B cell (primary cell): ENCODE data around the gene KYNU. TPM values are rescaled to one million over a fixed set of nuclear protein-coding genes. Genes with fewer than 3 reads are reported as not detected.

Experiments
- ATAC-seq: fragments of 200-7000 bp; cut with Tn5 transposase; one replicate; pipeline ENCODE4 v1.10.0; 2021; ENCODE audit warnings: low read depth, mild to moderate bottlenecking, moderate number of reproducible peaks, moderate library complexity
- CTCF ChIA-PET: fragments of 350-600 bp; sonication (Branson Sonifier 250); formaldehyde crosslinking; loops from one replicate; lab custom pipeline; 2021; ENCODE audit warnings: antibody characterized with exemption, inconsistent platforms; lab: Charles Lee
- POLR2A ChIA-PET: fragments of 350-600 bp; sonication (Branson Sonifier 250); formaldehyde crosslinking; loops from one replicate; lab custom pipeline; 2021; ENCODE audit warnings: antibody characterized with exemption; lab: Charles Lee
- DNase-seq: peaks from one replicate; pipeline ENCODE4 v3.0.0; 2013
- H2AFZ ChIP-seq: 2 replicates; pipeline ENCODE4 v1.6.1; 2012; ENCODE audit warnings: mild to moderate bottlenecking, low read depth, low read length; ENCODE audit not compliant: insufficient read depth, poor library complexity, severe bottlenecking
- H3K27ac ChIP-seq, 2 donors: 1 replicate in 1 of 2; 2 replicates in 1 of 2; pipeline ENCODE4 v1.5.1; 2012 to 2013; ENCODE audit warnings: low read length in 2 of 2, mild to moderate bottlenecking in 2 of 2, moderate library complexity in 1 of 2
- H3K27me3 ChIP-seq, 4 experiments: fragments of 200-600 bp in 1 of 4; sonication (generic) in 1 of 4; replicated peaks in 1 of 4; 1 replicate in 2 of 4; 2 replicates in 2 of 4; pipeline versions ENCODE4 v1.6.1 to v1.7.0; 2013 to 2016; ENCODE audit warnings: low read length in 3 of 4, mild to moderate bottlenecking in 2 of 4, mixed read lengths in 1 of 4, moderate library complexity in 1 of 4; ENCODE audit not compliant: insufficient read depth in 4 of 4, control insufficient read depth in 3 of 4; ENCODE audit errors: control extremely low read depth in 1 of 4
- H3K36me3 ChIP-seq, 2 experiments: replicated peaks in 1 of 2; 1 replicate in 1 of 2; 2 replicates in 1 of 2; pipeline versions ENCODE4 v1.6.1 to v1.7.1; 2013; ENCODE audit warnings: low read length in 1 of 2; ENCODE audit not compliant: insufficient read depth in 2 of 2, control insufficient read depth in 1 of 2; ENCODE audit errors: control extremely low read depth in 1 of 2, extremely low read depth in 1 of 2
- H3K4me1 ChIP-seq, 2 donors: fragments of 200-600 bp in 1 of 2; sonication (generic) in 1 of 2; 1 replicate in 1 of 2; 2 replicates in 1 of 2; pipeline versions ENCODE4 v1.5.1 to v1.6.1; 2013 to 2017; ENCODE audit warnings: low read length in 2 of 2; ENCODE audit not compliant: control insufficient read depth in 2 of 2, insufficient read depth in 2 of 2
- H3K4me2 ChIP-seq: replicated peaks from 2 replicates; pipeline ENCODE3; 2012; ENCODE audit warnings: mild to moderate bottlenecking, low read depth, low read length; ENCODE audit not compliant: poor library complexity, severe bottlenecking
- H3K4me3 ChIP-seq, 5 experiments: fragments of 200-600 bp in 1 of 5; sonication (generic) in 1 of 5; 1 replicate in 3 of 5; 2 replicates in 2 of 5; pipeline versions ENCODE4 v1.5.1 to v1.7.0; 2011 to 2016; ENCODE audit warnings: low read length in 4 of 5, mild to moderate bottlenecking in 4 of 5, low read depth in 2 of 5, control low read depth in 1 of 5, moderate library complexity in 1 of 5; ENCODE audit not compliant: insufficient read depth in 1 of 5; ENCODE audit errors: control extremely low read depth in 1 of 5, extremely low read depth in 1 of 5
- H3K79me2 ChIP-seq: fragments of 200-600 bp; sonication (generic); one replicate; pipeline ENCODE4 v1.6.0; 2016; ENCODE audit warnings: low read length; ENCODE audit not compliant: control insufficient read depth, insufficient read depth
- H3K9ac ChIP-seq: fragments of 200-600 bp; sonication (generic); 2 replicates; pipeline ENCODE4 v1.6.1; 2017; ENCODE audit warnings: mild to moderate bottlenecking, low read length, moderate library complexity
- H3K9me3 ChIP-seq, 3 donors: one replicate each; pipeline versions ENCODE4 v1.6.1 to v1.7.1; 2013; ENCODE audit warnings: low read length in 2 of 3; ENCODE audit not compliant: control insufficient read depth in 2 of 3, insufficient read depth in 1 of 3; ENCODE audit errors: control extremely low read depth in 1 of 3
- H4K20me1 ChIP-seq: 2 replicates; pipeline ENCODE4 v1.6.0; 2012; ENCODE audit warnings: mild to moderate bottlenecking, low read length; ENCODE audit not compliant: insufficient read depth, control insufficient read depth, poor library complexity, severe bottlenecking
- H3K27ac Mint-ChIP-seq: one replicate; pipeline ENCODE4 v1.8.0; 2021; ENCODE audit warnings: mixed read lengths
- H3K27me3 Mint-ChIP-seq: one replicate; pipeline ENCODE4 v1.8.0; 2021; ENCODE audit warnings: mixed read lengths
- H3K4me1 Mint-ChIP-seq: one replicate; pipeline ENCODE4 v1.8.0; 2021; ENCODE audit warnings: mixed read lengths
- H3K4me3 Mint-ChIP-seq: one replicate; pipeline ENCODE4 v1.8.0; 2021; ENCODE audit warnings: mixed read lengths
- H3K9me3 Mint-ChIP-seq: one replicate; pipeline ENCODE4 v1.8.0; 2022; ENCODE audit warnings: mixed read lengths; ENCODE audit not compliant: insufficient read depth
- EZH2 ChIP-seq: IDR thresholded peaks from 2 replicates; pipeline ENCODE4 v1.6.1; 2012; ENCODE audit warnings: borderline replicate concordance, low read depth, mild to moderate bottlenecking, moderate library complexity, low read length; ENCODE audit not compliant: insufficient read depth, poor library complexity, severe bottlenecking
- WGBS: methylation state at CpG from one replicate; pipeline ENCODE4 v1.1.5; 2013; ENCODE audit warnings: missing lambda C conversion rate; ENCODE audit not compliant: insufficient coverage; 5-methylcytosine and 5-hydroxymethylcytosine counted together
- intact Hi-C: fragments of 100-400 bp; cut with micrococcal nuclease; formaldehyde crosslinking; loops from one replicate; pipeline ENCODE4 v1.10.0; 2022
- polyA plus RNA-seq: library from polyadenylated mRNA; depleted of rRNA; stranded (reverse); fragments of >200 nt; gene quantifications from 2 replicates; pipeline ENCODE4 v1.2.3, GENCODE V29; 2012
- total RNA-seq, 2 donors: library from RNA; stranded (reverse); fragments of 120-200 nt in 1 of 2; gene quantifications; 1 replicate in 1 of 2; 2 replicates in 1 of 2; pipeline versions ENCODE4 v1.2.3 to v1.2.4, GENCODE V29; 2013 to 2022
- TF ChIP-seq, protein P1 (sequence below): fragments of 200-600 bp; IDR thresholded peaks from one replicate; pipeline ENCODE4 v1.8.0; 2022; ENCODE audit warnings: antibody characterized with exemption, mild to moderate bottlenecking

The KYNU gene
- total and polyA plus RNA-seq, 2 donors (not counting 1 experiment from before 2014, with no cell fraction given) = 14.5 to 46.2 TPM

DNA sequence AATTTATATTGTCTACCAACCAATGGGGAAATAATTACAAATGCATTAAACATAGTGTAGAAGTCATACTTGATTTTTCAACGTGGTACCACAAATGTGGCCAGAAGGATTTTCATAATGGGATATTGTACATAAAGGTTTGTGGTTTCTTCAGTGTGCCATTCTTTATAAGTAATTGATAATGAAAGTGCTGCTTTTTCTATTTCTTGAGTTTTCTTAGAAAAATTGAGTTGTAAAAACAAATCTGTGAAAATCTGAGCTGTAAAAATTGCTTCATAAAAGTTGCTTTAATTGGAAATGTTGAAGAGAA, 103.6 kb downstream of the KYNU start:
- no peak overlapping the region for H3K4me2 ChIP-seq
- Mint-ChIP-seq H3K27ac (no peak overlapping the region), H3K4me3 (no peak overlapping the region), H3K4me1 (peaks cover 33% of the 10 kb centered on the region), H3K9me3 (no peaks in the 10 kb centered on the region), H3K27me3 (no peaks in the 10 kb centered on the region)
- CTCF ChIA-PET = interaction anchor here (0.8 to 5.7 kb wide), 11 partner anchors 9 to 385 kb away, joined by 3 to 57 read pairs (median 5); no protein-coding TSS in a partner anchor
- no peaks in the 10 kb centered on the region for H3K79me2 ChIP-seq
- no peak for TF ChIP-seq EZH2
- TF ChIP-seq, protein P1, sequence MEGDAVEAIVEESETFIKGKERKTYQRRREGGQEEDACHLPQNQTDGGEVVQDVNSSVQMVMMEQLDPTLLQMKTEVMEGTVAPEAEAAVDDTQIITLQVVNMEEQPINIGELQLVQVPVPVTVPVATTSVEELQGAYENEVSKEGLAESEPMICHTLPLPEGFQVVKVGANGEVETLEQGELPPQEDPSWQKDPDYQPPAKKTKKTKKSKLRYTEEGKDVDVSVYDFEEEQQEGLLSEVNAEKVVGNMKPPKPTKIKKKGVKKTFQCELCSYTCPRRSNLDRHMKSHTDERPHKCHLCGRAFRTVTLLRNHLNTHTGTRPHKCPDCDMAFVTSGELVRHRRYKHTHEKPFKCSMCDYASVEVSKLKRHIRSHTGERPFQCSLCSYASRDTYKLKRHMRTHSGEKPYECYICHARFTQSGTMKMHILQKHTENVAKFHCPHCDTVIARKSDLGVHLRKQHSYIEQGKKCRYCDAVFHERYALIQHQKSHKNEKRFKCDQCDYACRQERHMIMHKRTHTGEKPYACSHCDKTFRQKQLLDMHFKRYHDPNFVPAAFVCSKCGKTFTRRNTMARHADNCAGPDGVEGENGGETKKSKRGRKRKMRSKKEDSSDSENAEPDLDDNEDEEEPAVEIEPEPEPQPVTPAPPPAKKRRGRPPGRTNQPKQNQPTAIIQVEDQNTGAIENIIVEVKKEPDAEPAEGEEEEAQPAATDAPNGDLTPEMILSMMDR = peak; percentile 63
- no peaks in the 10 kb centered on the region for H3K9me3 ChIP-seq
- intact Hi-C loops = loop anchor here (1.0 to 5.0 kb wide), 2 partner anchors 104 to 185 kb away; partner anchors contain the start of gene KYNU
- peaks cover 6 to 9% of the 10 kb centered on the region in 2 donors for H3K4me1 ChIP-seq
- no peak for ATAC-seq
- no peak overlapping the region for H3K27ac ChIP-seq
- H3K36me3 ChIP-seq = peaks cover 3 to 10% of the 10 kb centered on the region in 2 experiments
- POLR2A ChIA-PET = no interaction called here
- H3K27me3 ChIP-seq = no peaks in the 10 kb centered on the region
- no peak overlapping the region for H2AFZ ChIP-seq
- H3K9ac ChIP-seq = no peak overlapping the region
- peaks cover 5% of the 10 kb centered on the region for H4K20me1 ChIP-seq
- no peak overlapping the region for H3K4me3 ChIP-seq
- no peak for DNase-seq
- no CpG with 5 or more reads among the region's 1 CpG for WGBS

DNA sequence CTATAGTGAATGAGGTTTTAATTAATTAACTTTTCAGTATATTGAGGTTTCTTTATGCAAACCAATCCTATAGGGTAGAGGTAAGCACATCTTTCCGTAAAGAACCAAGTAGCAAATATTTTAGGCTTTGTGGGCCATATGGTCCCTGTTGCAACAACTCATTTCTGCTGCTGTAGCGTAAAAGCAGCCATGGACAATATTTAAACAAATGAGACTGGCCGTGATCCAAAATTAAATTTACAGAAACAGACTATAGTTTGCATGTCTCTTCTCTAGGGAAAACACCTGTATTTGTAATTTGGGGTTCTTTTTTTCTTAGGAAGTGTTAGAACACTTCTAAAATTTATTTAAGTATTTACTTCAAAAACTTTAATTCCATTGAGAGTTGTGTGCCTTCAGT, 104.3 kb downstream of the KYNU start:
- H3K9me3 ChIP-seq = no peaks in the 10 kb centered on the region
- H2AFZ ChIP-seq = no peak overlapping the region
- H3K4me2 ChIP-seq = no peak overlapping the region
- WGBS = no CpG with 5 or more reads among the region's 3 CpGs
- TF ChIP-seq, protein P1 = no peak
- no peak for TF ChIP-seq EZH2
- ChIA-PET CTCF (interaction anchor here (1.1 to 5.7 kb wide), 7 partner anchors 8 to 299 kb away, joined by 3 to 57 read pairs (median 25); no protein-coding TSS in a partner anchor), POLR2A (no interaction called here)
- intact Hi-C loops = loop anchor here (1.0 to 5.0 kb wide), 2 partner anchors 104 to 185 kb away; partner anchors contain the start of gene KYNU
- H4K20me1 ChIP-seq = peaks cover 5% of the 10 kb centered on the region
- no peak overlapping the region for H3K27ac Mint-ChIP-seq
- H3K27me3 Mint-ChIP-seq = no peaks in the 10 kb centered on the region
- no peaks in the 10 kb centered on the region for H3K27me3 ChIP-seq
- no peak overlapping the region for H3K9ac ChIP-seq
- no peak overlapping the region for H3K27ac ChIP-seq
- H3K36me3 ChIP-seq = peaks cover 3 to 16% of the 10 kb centered on the region in 2 experiments
- H3K9me3 Mint-ChIP-seq = no peaks in the 10 kb centered on the region
- peaks cover 6 to 9% of the 10 kb centered on the region in 2 donors for H3K4me1 ChIP-seq
- peaks cover 30% of the 10 kb centered on the region for H3K4me1 Mint-ChIP-seq
- DNase-seq (no peak), ATAC-seq (no peak)
- no peaks in the 10 kb centered on the region for H3K79me2 ChIP-seq
- no peak overlapping the region for H3K4me3 Mint-ChIP-seq
- H3K4me3 ChIP-seq = no peak overlapping the region
